ENCODE measurements around the gene ANTXR2.

Gene ANTXR2

GRCh38 chr4:79857811-79858210 lies 215.2 kb downstream of the ANTXR2 start:
- DNase-seq = no peak

- DNase-seq = no peak
Observed at GRCh38 chr4:79856196-79856595, 216.8 kb downstream of the ANTXR2 start.

GRCh38 chr4:79854856-79855502 lies 218.1 kb downstream of the ANTXR2 start:
- DNase-seq = no peak

GRCh38 chr4:79852305-79852730 lies 220.7 kb downstream of the ANTXR2 start:
- DNase-seq = no peak

- DNase-seq = no peak
Observed at GRCh38 chr4:79851625-79852304, 221.3 kb downstream of the ANTXR2 start.

All from hippocampal formation (tissue), 2 donors.